Renal cortical epithelial cell (primary cell): Measurements from ENCODE around the gene SLC35A2. TPM values are rescaled to one million over a fixed set of nuclear protein-coding genes. Genes with fewer than 3 reads are reported as not detected.

Experiments
- DNase-seq: peaks from one replicate; pipeline ENCODE4 v3.0.0-alpha.2; 2011; ENCODE audit warnings: low read depth
- total RNA-seq: library from RNA; depleted of rRNA; stranded (reverse); fragments of >200 nt; gene quantifications from 2 replicates; pipeline ENCODE4 v1.2.3, GENCODE V29; 2014

SLC35A2 gene
- 24.8 and 34.1 TPM in 2 replicates for total RNA-seq

DNA sequence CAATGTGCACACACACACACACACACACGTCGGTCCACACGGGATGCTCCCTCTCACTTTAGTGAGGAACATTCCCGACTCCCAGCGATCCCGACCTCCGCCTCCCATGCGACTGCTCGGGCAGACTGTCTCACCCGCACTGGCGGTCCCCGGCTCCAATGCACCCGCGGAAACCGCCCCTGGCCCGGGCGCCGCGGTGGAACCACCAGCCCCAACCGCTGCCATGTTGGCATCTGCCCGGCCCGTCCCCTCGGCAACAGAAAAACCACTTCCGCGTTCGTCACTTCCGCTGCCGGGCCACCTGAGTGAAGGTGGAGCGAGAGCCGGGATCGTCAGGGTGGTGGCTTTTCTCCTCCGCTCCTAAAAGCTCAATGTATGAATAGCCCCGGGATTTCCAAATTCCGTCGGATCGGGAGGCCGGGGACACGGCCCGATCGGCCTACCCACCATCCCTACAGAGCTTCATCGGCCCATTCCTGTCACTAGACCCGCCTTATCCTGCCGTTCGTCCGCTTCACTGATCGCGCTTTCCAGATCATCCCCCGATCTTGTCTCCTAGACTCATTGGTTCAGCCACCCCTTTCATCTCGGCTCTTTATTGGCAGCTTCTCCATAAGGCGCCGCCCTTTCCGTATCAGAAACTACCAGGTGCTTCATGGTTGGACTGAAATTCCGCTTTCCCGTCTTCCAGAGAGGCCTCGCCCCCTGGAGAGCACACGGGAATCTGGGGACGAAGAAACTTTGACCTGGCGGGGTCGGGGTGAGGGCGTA lies at the start of gene SLC35A2:
TSS of gene SLC35A2 (minus strand) at position 235 of the 771 bp plus-strand sequence. CDS start at position 225, 10 bp downstream.
- peak; percentile 77 for DNase-seq

DNA sequence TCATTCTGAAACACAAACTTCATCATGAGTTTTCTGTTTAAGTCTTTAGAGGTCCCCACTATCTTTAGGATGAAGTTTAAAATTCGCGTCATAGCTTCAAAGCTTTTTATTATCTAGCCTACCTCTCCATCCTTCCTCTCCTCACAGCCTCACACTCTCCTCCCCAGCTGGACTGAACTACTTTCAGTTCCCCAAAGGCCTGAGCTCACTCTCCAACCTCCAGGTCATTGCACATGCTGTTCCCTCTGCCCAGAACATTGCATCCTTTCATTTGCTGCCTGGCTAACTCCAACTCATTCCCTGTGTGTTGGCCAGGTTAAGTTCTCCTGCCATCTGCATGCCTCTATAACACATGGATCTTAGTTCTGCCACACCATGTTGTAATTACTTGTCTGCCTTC lies 48.8 kb upstream of the SLC35A2 start:
- no peak for DNase-seq

DNA sequence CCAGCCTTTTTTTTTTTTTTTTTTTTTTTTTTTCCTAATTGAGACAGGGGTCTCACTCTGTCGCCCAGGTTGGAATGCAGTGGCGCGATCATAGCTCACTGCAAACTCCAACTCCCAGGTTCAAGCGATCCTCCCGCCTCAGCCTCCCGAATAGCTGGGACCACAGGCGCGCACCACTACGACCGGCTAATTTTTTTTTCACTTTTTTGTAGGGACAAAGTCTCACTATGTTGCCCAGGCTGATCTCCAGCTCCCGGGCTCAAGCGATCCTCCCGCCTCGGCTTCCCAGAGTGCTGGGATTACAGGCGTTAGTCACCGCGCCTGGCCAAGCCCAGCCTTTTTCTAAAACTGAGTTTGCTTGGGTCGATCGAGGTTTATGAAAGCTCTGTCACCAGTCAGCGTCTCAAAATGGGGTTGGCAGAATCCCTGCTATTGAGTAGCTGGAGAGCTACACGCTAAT lies 47.2 kb upstream of the SLC35A2 start:
- peak; percentile 37 for DNase-seq

DNA sequence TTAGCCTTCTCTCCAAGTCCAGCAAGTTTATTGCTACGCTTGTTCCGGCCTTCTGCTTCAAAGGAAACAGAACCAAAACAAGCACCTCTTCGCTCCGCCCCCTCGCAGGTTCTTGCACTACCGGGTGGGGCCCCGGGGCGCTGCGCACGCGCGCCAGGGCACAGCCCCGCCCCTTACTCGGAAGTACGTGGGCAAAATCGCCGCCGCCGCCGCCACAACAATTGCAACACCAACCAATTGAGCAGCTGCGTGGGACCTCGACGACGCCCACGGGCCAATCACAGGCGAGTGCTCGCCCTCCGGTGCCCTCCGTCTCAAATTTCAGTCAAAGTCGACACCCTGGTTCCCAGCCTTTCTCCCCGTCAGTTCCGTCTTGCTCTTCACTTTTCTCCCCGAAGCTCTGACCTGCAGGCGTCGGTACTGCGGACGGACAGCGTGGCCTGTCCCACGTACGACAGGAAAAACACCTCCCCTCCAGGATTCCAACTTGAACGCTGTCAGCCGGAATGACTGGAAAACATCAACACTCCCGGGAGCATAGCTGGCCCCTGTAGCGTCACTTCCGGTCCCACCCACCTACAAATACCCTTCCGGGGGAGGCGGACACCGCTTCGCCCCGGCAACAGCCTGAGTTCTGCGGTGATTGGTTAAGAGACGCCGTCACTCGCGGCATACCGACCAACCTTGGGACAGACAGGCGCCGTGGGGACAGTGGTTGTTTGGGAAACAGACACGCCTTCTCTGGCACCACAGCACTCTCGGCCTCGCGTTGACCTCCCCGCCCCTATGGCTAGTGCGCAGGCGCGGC lies 46.6 kb upstream of the SLC35A2 start:
- peak; percentile 94 for DNase-seq

DNA sequence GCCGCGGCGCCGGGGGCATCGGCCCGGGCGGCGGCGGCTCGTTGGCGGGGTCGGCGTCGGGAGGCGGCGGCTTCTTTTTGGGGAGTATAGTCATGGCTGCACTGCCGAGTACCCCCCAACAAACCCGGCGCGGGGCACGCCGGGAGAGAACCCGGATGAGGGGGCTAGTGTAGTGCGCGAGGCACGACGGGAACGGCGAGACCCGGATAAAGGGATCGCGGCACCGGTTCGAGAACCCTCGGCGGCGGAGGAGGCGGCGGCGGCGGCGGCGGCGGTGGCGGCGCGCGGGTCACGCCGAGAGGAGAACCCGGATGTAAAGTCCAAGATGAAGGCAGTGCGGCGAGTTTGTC lies 46.0 kb upstream of the SLC35A2 start, which contains the start of gene OTUD5:
TSS of gene OTUD5 (minus strand) at position 131 of the 350 bp plus-strand sequence. CDS start at position 94, 37 bp downstream.
- DNase-seq: no peak

DNA sequence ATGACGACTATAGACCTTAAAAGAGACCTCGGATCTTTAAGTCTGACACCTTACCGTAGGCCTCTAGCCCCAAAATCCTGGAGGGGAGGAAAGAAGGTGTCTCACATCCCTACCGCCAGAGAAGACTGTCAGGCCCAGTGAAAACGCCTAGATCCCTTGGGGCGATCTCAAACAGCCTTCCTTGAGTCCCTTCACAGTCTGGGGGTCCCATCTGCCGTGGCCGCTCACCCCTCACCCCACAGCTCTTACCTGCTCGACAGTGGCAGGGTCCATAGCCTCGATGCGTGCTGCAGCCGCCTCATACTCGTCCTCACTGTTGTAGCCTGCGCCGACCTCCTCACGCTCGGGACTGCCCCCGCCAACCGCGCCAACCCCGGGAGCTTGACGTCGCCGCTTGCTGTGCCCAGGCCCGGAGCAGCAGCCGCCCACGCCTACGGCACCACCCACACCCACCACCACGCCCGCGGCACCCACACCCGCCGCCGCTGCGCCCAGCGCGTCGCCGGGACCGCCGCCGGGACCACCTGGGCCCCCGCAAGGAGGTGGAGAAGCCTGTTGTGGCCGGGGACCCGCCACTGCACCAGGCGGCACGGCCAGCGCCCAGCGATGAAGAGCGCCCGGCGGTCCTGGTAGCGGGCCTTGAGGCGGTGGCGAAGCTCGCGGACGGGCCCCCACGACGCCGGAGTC lies 45.4 kb upstream of the SLC35A2 start:
- no peak for DNase-seq

DNA sequence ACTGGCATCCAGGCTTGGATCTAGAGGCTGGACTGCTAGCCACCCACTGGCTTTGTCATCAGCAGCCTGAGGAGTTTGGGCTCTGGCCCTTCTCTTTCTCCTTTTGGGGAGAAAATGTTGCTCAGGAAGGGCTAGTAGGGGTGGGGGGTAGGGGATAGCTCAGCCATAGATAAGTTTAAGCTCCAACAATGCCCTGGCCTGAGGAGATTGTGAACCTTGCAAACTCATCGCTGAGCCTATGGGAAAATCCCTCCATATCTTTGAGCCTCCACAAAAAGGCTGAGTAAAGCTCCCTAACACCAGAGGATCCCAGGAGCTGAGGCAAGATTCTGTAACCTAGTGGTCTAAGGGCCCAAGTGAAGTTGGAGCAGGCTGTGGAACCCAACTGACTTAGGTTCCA lies 37.1 kb upstream of the SLC35A2 start:
- no peak for DNase-seq

DNA sequence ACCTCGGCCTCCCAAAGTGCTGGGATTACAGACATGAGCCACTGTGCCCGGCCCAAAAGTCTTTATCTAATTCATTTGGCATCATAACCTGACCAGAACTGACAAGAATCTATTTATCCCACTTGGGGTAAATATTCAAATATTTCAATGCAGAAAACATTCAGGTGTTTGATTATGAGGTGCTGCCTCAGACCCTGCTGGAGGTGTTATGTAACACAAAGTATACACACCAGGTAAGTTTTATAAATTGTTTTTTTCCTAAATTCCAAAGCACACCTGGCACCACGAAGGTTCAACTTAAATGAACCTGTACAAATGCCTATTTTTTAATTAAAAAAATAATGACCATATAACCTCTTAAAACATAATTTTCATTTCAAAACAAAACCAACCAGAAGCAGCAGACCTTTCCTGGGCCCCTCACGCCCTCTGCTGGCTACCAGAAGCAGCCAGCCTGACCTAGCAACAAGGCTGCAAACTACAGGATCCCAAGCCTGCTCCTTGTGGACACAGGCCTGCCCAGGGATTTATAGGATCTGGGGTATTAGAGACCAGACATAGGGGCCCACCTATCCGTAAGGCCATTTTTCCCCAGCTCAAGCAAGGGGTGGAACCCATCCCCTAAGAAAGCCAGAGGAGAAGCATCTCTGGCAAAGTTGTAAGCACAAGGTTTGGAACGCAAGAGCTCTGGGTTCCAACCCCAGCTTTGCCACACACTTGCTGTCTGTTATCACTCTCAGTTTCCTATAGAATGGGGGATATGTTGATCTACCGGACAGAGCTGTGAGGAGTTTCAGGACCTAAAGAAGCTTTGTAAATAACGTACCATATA lies 34.3 kb upstream of the SLC35A2 start:
- DNase-seq: peak; percentile 23

DNA sequence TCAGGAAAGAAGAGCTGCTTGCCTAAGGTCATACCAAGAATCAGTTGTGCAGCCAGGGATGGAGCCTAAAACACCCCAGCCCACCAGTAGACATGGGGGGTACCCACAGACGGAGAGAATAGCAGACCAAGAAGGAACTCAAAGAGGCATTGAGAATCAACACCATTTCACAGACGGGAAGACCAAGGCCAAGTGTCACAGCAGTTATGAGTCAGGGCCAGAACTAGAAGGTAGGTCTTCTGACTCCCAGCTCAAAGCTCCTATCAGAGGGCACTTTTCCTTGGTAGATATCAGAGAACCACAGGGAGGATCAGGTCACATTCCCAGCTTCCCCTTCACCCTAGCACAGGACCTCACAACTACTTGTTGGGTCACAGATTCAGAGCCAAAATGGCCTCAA lies 31.4 kb upstream of the SLC35A2 start:
- no peak for DNase-seq

DNA sequence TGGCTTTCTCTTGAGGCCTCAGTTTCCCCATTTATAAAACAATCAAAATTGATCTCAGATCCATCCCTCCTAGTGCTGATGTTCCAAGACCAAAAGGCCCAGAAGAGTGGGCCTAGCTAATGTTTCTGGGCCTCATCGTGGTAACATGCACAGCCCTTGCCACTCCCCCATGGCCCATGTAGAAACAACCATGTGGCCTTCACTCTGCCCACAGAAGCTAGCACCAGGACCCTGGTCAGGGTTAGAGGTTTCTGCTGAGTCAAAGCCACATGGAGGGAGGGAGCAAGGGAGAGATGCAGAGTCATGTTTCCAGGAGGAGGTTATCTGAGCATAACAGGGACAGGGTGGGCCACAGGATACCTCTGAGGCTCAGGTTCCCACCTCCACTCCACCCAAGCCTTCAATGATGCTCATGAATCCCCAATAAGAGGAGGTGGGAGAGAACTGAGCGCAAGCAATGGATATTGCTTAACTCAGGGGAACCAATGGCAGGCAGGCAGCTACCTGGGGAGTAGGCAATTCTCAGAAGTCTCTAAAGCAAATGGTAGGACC lies 29.0 kb upstream of the SLC35A2 start:
- no peak for DNase-seq

DNA sequence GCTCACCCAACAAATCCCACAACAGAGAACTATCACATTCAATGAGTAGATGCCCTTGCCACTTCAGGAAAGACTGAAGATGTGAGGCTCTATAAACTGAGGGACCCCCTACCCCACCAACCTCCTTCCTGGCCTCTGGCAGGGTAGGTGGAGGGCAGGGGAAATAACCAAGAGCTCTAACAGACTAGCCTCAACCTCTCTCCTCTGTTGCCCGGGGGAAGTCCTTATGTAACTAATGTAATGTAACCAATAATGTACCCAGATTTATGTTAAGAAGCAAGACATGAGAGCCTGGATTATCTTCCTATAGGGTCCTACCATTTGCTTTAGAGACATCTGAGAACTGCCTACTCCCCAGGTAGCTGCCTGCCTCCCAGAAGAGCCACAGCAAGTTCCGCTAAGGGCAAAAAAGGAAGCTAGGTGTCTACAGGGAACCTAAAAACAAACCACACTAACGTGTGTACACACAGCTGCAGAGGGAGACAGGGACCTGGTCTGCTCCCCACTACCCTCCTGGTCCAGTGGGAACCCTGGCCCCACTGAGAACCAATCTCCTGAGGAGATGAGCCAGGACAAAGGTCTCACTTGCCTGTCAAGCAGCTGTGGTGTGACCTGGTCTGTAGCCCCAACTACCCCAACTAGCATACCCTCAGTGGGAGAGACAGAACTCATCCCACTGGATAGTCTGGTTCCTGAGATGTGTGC lies 28.2 kb upstream of the SLC35A2 start:
- no peak for DNase-seq

DNA sequence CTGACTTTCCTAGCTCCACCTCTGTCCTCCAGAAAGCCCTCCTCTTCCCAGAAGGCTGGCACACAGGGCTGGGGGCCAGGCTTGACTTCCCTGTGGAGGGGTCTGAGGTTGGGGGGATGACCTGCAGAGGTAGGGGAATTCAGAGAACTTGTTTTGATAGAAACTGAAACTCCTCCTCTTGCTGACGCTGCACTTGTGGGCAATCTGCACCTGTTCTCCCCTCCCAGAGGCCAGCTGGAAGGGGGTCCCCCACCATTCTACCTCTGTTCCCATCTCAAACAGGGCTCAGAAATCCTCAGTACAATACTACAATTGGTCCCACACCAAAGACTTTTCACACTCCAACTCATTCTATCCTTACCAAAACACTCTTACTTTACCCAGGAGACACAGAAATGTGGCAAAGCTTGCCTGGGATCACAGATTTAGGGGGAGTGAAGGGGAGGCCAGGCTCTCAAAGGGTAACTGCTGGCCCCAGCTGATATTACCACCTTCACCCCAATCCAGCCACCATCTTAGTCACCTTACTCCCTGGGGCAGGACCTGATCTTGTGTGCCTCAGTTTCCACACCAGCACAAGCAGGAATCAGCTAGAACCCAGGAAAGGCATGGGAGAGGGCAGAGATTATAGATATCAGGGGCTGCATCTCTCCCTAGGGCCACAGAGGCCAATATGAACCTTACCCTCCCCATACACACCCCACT lies 27.4 kb upstream of the SLC35A2 start:
- no peak for DNase-seq

DNA sequence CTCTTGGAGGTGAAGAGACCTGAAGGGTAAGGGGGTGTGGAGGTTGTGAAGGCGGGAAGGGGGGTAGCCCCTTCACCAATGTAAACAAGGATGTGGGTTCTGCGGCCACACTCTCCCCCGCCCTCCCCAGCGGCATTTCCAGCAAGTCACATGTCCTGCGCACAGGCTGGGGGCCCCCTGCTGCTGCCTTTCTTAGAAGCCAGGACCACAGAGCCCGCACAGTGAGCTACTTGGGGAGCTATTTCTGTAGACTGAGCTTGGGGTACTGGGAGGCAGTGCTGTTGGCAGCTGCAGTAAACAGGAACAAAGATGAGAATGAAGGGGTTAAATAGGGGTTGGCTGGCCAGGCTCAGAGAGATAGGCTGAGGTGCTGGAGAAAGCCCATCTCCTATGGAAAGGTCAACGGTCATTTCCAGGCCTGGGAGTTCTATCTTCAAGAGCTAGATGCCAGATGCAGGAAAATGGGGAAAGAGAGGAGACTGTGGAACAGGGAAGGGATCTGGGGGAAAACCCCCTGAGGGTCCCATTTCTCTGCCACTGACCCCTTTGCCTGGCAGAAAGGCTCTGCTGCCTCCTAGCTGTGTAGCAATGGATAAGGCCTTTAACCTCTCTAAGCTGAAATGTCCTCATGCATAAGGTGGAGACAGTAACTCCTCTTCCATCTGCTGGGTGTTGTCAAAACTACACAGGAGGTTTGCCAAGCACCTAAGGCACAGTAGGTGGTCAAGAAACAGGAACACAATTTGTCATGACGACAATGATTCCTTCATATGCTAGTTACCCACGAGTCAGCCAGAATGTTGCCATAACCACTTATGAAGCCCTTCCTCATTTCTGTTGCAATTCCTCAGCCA lies 25.8 kb upstream of the SLC35A2 start:
- peak; percentile 13 for DNase-seq

DNA sequence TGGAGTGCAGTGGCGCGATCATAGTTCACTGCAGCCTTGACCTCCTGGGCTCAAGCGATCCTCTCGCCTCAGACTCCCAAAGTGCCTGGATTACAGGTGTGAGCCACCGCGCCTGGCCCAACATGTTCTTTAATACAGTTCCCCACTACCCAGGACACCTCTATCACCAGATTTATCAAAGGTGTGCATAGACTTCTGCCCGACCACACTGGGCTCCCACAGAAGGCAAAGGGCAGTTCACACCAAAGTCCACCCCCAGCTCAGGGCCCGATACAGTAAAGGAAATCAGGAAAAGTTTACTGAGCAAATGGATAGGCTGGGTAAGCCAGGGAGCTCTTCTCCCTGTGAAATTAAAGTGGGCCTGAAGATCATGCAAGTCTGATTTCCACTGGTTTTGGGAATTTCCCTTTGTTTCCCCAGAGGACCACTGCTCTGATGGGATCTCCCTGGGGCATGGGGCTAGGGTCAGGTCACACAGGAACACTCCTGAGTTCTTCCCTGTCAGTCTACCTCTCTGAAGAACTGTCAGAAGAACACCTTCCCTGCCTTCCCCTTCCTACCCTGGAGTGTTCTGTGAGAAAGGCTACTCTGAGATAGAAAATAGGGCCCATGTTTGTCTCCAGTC lies 25.1 kb upstream of the SLC35A2 start:
- no peak for DNase-seq

DNA sequence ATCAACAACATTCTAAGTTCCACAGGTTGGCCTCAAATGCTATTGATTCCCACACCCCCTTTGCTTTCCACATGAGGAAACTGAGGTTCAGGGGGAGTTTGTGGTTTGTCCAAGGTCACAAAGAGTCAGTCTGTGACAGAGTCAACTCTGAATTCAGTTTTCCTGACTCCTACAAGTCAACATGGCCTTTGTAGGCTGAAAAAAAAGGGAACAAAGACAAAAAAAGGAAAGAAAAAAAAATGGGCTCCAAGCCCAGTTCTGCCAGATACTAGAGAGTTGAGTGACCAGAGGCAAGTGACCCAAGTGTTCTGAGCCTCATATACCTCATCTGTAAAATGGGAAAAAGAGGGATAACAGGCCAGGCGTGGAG lies 23.8 kb upstream of the SLC35A2 start:
- DNase-seq: no peak

DNA sequence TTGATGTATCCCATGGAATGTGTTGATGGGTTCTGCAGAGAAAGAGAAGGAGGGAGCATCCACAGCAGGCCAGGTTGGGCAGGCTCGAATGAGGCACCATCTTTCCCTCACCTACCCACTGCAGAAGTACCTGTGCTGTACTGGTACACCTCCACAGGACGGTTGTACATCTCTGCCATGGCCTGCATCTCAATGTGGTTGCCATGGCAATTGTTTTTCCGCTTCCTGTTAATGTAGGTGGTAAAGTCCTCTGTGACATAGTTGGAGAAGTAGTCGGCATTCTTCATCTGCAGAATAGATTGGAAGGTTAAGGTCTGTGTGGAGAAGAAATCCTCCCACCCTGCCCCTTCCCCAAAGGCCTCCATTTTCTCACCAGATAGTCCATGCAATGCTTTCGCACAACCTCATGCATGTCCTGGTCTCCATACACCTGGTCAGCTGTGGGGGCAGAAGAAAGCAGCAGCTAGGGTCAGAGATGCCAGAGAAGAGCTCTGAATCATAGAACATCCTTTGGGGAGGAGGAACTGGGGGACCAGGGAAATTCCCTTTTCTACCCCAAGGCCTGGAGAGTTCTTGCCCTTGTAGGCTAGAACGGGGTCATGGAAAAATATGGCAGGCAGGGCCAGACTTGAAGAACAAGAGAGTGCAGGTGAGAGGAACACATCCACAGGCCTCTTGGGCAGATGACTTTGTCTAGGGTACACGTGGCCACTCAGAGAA lies 23.3 kb upstream of the SLC35A2 start:
- no peak for DNase-seq

DNA sequence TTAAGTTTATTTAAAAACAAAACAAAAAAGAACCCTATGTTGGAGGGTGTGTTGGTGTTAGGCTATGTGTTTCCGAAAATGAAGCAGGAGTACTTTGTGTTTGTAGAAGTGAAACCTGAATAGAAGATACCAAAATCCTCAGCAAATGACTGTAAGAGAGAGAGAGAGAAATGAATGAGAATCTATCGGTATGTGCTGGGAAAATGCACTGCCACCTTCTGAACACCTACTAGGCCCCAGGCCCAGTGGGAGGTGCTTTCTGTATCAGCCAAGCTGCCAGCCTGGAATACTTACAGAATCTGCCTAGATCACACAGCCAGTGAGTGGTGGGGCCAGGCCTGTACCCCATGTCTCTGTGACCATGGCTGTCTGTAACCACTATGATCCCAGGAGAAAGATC lies 22.3 kb upstream of the SLC35A2 start:
- no peak for DNase-seq
